SK-N-SH (cell line): ENCODE data around the gene LGALS3BP. TPM values are rescaled to one million over a fixed set of nuclear protein-coding genes. Genes with fewer than 3 reads are reported as not detected.

ENCODE experiments used
- CTCF ChIA-PET: fragments of 300-600, 350-600 bp; formaldehyde crosslinking; extraction: SDS; loops from one replicate; lab custom pipeline; 2021; lab: Yijun Ruan, JAX
- POLR2A ChIA-PET: fragments of 350-600 bp; sonication (Branson Sonifier 250); formaldehyde crosslinking; extraction: SDS; loops from one replicate; lab custom pipeline; 2020; ENCODE audit warnings: antibody characterized with exemption, inconsistent platforms; lab: Yijun Ruan, JAX
- DNase-seq: peaks from one replicate; pipeline ENCODE4 v3.0.0; 2012
- H2AFZ ChIP-seq: fragments of 200-600 bp; sonication (generic); 2 replicates; pipeline ENCODE4 v1.8.1; 2016; ENCODE audit warnings: antibody characterized with exemption, mild to moderate bottlenecking, low read depth
- H3F3A ChIP-seq: fragments of 200-600 bp; sonication (generic); replicated peaks from 2 replicates; pipeline ENCODE3; 2016; ENCODE audit warnings: antibody characterized with exemption, mild to moderate bottlenecking; ENCODE audit not compliant: insufficient read depth
- H3K27ac ChIP-seq, 2 experiments: fragments of 200-500 bp in 1 of 2; fragments of 200-600 bp in 1 of 2; sonication (Bioruptor generic) in 1 of 2; sonication (generic), shearing (Covaris generic) in 1 of 2; 2 replicates each; pipeline versions ENCODE4 v1.5.1 to v1.6.1; 2014 to 2016; ENCODE audit warnings: low read depth in 2 of 2, inconsistent platforms in 1 of 2, low read length in 1 of 2, mild to moderate bottlenecking in 1 of 2, mixed read lengths in 1 of 2
- H3K27me3 ChIP-seq: fragments of 200-600 bp; sonication (generic), shearing (Covaris generic); 2 replicates; pipeline ENCODE4 v1.6.1; 2016; ENCODE audit warnings: mixed run types; ENCODE audit not compliant: insufficient read depth
- H3K36me3 ChIP-seq, 2 experiments: fragments of 200-500 bp in 1 of 2; fragments of 200-600 bp in 1 of 2; sonication (Bioruptor generic) in 1 of 2; sonication (generic) in 1 of 2; replicated peaks in 1 of 2; 2 replicates each; pipeline versions ENCODE3 to v1.5.1; 2014 to 2016; ENCODE audit warnings: low read length in 1 of 2, mild to moderate bottlenecking in 1 of 2; ENCODE audit not compliant: insufficient read depth in 2 of 2, control insufficient read depth in 1 of 2
- H3K4me1 ChIP-seq, 2 experiments: fragments of 200-500 bp in 1 of 2; fragments of 200-600 bp in 1 of 2; sonication (Bioruptor generic) in 1 of 2; sonication (generic), shearing (Covaris generic) in 1 of 2; 2 replicates each; pipeline versions ENCODE4 v1.5.1 to v1.6.1; 2014 to 2016; ENCODE audit warnings: low read depth in 1 of 2, low read length in 1 of 2, mixed run types in 1 of 2; ENCODE audit not compliant: insufficient read depth in 2 of 2, control insufficient read depth in 1 of 2
- H3K4me2 ChIP-seq: fragments of 200-600 bp; sonication (generic), shearing (Covaris generic); 2 replicates; pipeline ENCODE4 v1.6.1; 2017; ENCODE audit warnings: mixed run types
- H3K4me3 ChIP-seq, 2 experiments: fragments of 200-500 bp in 1 of 2; fragments of 200-600 bp in 1 of 2; sonication (Bioruptor generic) in 1 of 2; sonication (generic), shearing (Covaris generic) in 1 of 2; 2 replicates each; pipeline versions ENCODE4 v1.5.1 to v1.8.1; 2014 to 2016; ENCODE audit warnings: low read depth in 2 of 2, inconsistent platforms in 1 of 2, low read length in 1 of 2, mild to moderate bottlenecking in 1 of 2, mixed read lengths in 1 of 2, moderate library complexity in 1 of 2
- H3K79me2 ChIP-seq: fragments of 200-600 bp; sonication (generic); 2 replicates; pipeline ENCODE4 v1.8.1; 2017; ENCODE audit warnings: mild to moderate bottlenecking; ENCODE audit not compliant: insufficient read depth
- H3K9ac ChIP-seq: fragments of 200-600 bp; sonication (generic); 2 replicates; pipeline ENCODE4 v1.6.1; 2017; ENCODE audit warnings: mixed run types
- H3K9me2 ChIP-seq: fragments of 200-600 bp; sonication (generic); 2 replicates; pipeline ENCODE4 v1.6.1; 2017; ENCODE audit warnings: mixed run types
- H3K9me3 ChIP-seq: fragments of 200-600 bp; sonication (generic); 2 replicates; pipeline ENCODE4 v1.6.1; 2017; ENCODE audit warnings: mixed run types, mild to moderate bottlenecking, moderate library complexity
- H4K20me1 ChIP-seq: fragments of 200-600 bp; sonication (generic); 2 replicates; pipeline ENCODE4 v1.6.1; 2017; ENCODE audit warnings: mild to moderate bottlenecking, mixed run types; ENCODE audit not compliant: insufficient read depth
- CHD2 ChIP-seq: fragments of 150-350 bp; IDR thresholded peaks from 2 replicates; pipeline ENCODE4 v1.6.1; 2018; ENCODE audit warnings: low read length; ENCODE audit not compliant: partially characterized antibody
- EZH2phosphoT487 ChIP-seq: fragments of 200-600 bp; sonication (generic); IDR thresholded peaks from 2 replicates; pipeline ENCODE4 v1.6.1; 2017; ENCODE audit warnings: low read depth, mixed run types, mild to moderate bottlenecking, antibody characterized with exemption, moderate library complexity, borderline replicate concordance
- FOSL2 ChIP-seq: IDR thresholded peaks from 2 replicates; pipeline ENCODE4 v1.4.0; 2012; ENCODE audit warnings: low read depth, mild to moderate bottlenecking, moderate library complexity, borderline replicate concordance
- FOXJ3 ChIP-seq: sonication (generic); formaldehyde crosslinking; IDR thresholded peaks from 2 replicates; pipeline ENCODE4 v1.5.1; 2020; ENCODE audit warnings: mild to moderate bottlenecking, missing genetic modification reagents
- FOXM1 ChIP-seq: IDR thresholded peaks from 2 replicates; pipeline ENCODE4 v1.4.0; 2012; ENCODE audit warnings: low read depth, mild to moderate bottlenecking
- GATA2 ChIP-seq: sonication (generic); formaldehyde crosslinking; IDR thresholded peaks from 2 replicates; pipeline ENCODE4 v1.5.0; 2020; ENCODE audit warnings: mild to moderate bottlenecking, missing genetic modification reagents
- JUND ChIP-seq: IDR thresholded peaks from 2 replicates; pipeline ENCODE4 v1.4.0; 2012
- MEF2A ChIP-seq: IDR thresholded peaks from 2 replicates; pipeline ENCODE4 v1.4.0; 2012; ENCODE audit warnings: low read depth, borderline replicate concordance
- MXI1 ChIP-seq: IDR thresholded peaks from 2 replicates; pipeline ENCODE4 v1.6.1; 2012; ENCODE audit warnings: mild to moderate bottlenecking, low read depth, low read length, improper control_type of control experiment
- NFIC ChIP-seq: IDR thresholded peaks from 2 replicates; pipeline ENCODE4 v1.4.0; 2012; ENCODE audit warnings: borderline replicate concordance
- NRF1 ChIP-seq: IDR thresholded peaks from 2 replicates; pipeline ENCODE4 v1.6.1; 2012; ENCODE audit warnings: low read depth, mild to moderate bottlenecking, low read length
- POLR2AphosphoS5 ChIP-seq: IDR thresholded peaks from 2 replicates; pipeline ENCODE4 v1.6.1; 2012; ENCODE audit warnings: low read depth, low read length
- RCOR1 ChIP-seq: fragments of 150-350 bp; IDR thresholded peaks from 2 replicates; pipeline ENCODE4 v1.6.1; 2017; ENCODE audit warnings: antibody characterized with exemption, low read length
- RFX5 ChIP-seq: IDR thresholded peaks from 2 replicates; pipeline ENCODE4 v1.6.1; 2012; ENCODE audit warnings: mild to moderate bottlenecking, improper control_type of control experiment, low read length
- TAF1 ChIP-seq: IDR thresholded peaks from 2 replicates; pipeline ENCODE4 v1.6.1; 2012; ENCODE audit warnings: low read depth, mild to moderate bottlenecking, low read length, moderate library complexity, borderline replicate concordance
- TCF12 ChIP-seq: IDR thresholded peaks from 2 replicates; pipeline ENCODE4 v1.4.0; 2012
- YY1 ChIP-seq: IDR thresholded peaks from 2 replicates; pipeline ENCODE4 v1.4.0; 2012; ENCODE audit warnings: low read depth, mild to moderate bottlenecking
- WGBS: methylation state at CpG from one replicate; pipeline ENCODE4 v1.1.6; 2017; ENCODE audit warnings: low lambda C conversion rate; 5-methylcytosine and 5-hydroxymethylcytosine counted together
- polyA plus RNA-seq, 3 experiments: library from polyadenylated mRNA; depleted of rRNA; stranded (reverse); fragments of >200 nt; gene quantifications; 2 replicates each; pipeline ENCODE4 v1.2.3, GENCODE V29; 2012
- TF ChIP-seq, protein P1 (sequence below): IDR thresholded peaks from 2 replicates; pipeline ENCODE4 v1.4.0; 2012; ENCODE audit warnings: low read depth, borderline replicate concordance
- TF ChIP-seq, protein P2 (sequence below): IDR thresholded peaks from 2 replicates; pipeline ENCODE4; 2012
- TF ChIP-seq, protein P3 (sequence below): fragments of 150-350 bp; IDR thresholded peaks from 2 replicates; pipeline ENCODE4 v1.6.1; 2017; ENCODE audit warnings: antibody characterized with exemption, low read length, low read depth, borderline replicate concordance
- TF ChIP-seq, protein P4 (sequence below): fragments of 150-350 bp; IDR thresholded peaks from 2 replicates; pipeline ENCODE4 v1.6.1; 2016; ENCODE audit warnings: mild to moderate bottlenecking, low read depth, low read length
- TF ChIP-seq, protein P5 (sequence below): IDR thresholded peaks from 2 replicates; pipeline ENCODE4 v1.6.1; 2012; ENCODE audit warnings: mild to moderate bottlenecking, low read depth, low read length, moderate library complexity
- TF ChIP-seq, protein P6 (sequence below): IDR thresholded peaks from 2 replicates; pipeline ENCODE4 v1.4.0; 2012; ENCODE audit warnings: low read depth

LGALS3BP gene
- polyA plus RNA-seq, 1 of the 3 experiments (the other 2 are of a cell fraction) = 579 TPM

DNA sequence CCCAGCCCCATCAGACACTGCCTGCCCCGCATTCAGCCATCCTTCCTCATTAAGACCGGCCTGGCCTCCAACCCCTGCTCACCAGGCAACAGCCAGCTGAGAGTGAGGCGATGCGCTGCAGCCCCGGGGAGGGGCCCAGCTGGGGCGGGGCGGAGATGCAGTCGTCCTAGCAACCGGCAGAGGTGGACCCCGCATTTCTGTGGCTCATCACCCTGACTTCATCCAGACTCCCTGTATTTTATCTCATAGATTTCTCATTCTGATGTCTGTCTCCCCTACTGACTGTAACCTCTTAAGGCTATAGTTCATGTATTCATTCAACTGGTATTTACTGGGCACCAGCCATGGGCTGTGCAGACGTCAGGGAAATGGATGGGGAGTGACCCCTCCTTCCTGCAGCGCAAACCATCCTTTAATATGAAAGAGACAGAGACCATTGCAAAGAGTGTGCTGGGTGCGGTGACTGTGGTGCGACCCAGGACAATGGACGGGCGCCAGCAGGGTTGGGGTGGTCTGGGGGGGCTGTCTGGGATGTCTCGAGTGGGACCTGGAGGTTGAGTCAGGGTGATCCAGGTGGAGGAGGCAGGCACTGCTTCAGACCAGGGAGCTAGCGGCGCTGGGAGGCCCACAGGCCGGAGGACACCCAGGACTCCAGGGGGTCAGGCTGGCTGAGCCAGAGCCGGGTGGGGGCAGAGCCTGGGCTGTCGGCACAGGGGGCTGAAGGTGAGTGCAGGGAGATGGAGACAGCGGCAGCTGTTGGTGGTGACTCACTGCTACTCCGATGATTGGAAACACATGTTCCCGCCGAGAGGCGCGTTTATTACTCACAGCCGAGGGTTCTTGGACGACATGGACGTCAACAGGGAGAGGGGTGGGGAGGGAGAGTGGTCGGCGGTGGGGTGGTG lies 44.1 kb downstream of the LGALS3BP start:
- Histone ChIP-seq H3K27me3 (no peaks in the 10 kb centered on the region), H3K4me1 (peaks cover 51 to 52% of the 10 kb centered on the region in 2 experiments), H2AFZ (no peak overlapping the region), H3K27ac (peak overlapping the region; percentile 98), H3K36me3 (no peaks in the 10 kb centered on the region), H3K9ac (peak overlapping the region; percentile 73), H4K20me1 (no peaks in the 10 kb centered on the region), H3K9me2 (no peaks in the 10 kb centered on the region), H3K4me2 (peak overlapping the region; percentile 88), H3F3A (peaks cover 55% of the 10 kb centered on the region), H3K79me2 (no peaks in the 10 kb centered on the region), H3K4me3 (peak overlapping the region; percentile 26 to 55), H3K9me3 (no peaks in the 10 kb centered on the region)
- CTCF ChIA-PET = interaction anchor here (0.6 to 9.5 kb wide), 9 partner anchors 8 to 580 kb away, joined by 3 to 93 read pairs (median 4); no protein-coding TSS in a partner anchor
- POLR2A ChIA-PET = interaction anchor here (0.7 to 3.4 kb wide), 7 partner anchors 10 to 70 kb away, joined by 3 to 16 read pairs (median 4); partner anchors contain the start of gene TIMP2
- peak; percentile 97 for DNase-seq
- WGBS = 4% methylated on average over 28 of the region's 33 CpGs
- no peak; the same call in none of the 2 replicates for TF ChIP-seq YY1
- TF ChIP-seq, protein P1, sequence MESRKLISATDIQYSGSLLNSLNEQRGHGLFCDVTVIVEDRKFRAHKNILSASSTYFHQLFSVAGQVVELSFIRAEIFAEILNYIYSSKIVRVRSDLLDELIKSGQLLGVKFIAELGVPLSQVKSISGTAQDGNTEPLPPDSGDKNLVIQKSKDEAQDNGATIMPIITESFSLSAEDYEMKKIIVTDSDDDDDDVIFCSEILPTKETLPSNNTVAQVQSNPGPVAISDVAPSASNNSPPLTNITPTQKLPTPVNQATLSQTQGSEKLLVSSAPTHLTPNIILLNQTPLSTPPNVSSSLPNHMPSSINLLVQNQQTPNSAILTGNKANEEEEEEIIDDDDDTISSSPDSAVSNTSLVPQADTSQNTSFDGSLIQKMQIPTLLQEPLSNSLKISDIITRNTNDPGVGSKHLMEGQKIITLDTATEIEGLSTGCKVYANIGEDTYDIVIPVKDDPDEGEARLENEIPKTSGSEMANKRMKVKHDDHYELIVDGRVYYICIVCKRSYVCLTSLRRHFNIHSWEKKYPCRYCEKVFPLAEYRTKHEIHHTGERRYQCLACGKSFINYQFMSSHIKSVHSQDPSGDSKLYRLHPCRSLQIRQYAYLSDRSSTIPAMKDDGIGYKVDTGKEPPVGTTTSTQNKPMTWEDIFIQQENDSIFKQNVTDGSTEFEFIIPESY = peak; percentile 79
- peak; percentile 99 for TF ChIP-seq FOSL2
- TF ChIP-seq TCF12 = peak; percentile 98
- peak; percentile 94; the same call in 1 of the 2 replicates for TF ChIP-seq POLR2AphosphoS5
- TF ChIP-seq, protein P2, sequence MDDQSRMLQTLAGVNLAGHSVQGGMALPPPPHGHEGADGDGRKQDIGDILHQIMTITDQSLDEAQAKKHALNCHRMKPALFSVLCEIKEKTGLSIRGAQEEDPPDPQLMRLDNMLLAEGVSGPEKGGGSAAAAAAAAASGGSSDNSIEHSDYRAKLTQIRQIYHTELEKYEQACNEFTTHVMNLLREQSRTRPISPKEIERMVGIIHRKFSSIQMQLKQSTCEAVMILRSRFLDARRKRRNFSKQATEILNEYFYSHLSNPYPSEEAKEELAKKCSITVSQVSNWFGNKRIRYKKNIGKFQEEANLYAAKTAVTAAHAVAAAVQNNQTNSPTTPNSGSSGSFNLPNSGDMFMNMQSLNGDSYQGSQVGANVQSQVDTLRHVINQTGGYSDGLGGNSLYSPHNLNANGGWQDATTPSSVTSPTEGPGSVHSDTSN = peak; percentile 91
- TF ChIP-seq, protein P3, sequence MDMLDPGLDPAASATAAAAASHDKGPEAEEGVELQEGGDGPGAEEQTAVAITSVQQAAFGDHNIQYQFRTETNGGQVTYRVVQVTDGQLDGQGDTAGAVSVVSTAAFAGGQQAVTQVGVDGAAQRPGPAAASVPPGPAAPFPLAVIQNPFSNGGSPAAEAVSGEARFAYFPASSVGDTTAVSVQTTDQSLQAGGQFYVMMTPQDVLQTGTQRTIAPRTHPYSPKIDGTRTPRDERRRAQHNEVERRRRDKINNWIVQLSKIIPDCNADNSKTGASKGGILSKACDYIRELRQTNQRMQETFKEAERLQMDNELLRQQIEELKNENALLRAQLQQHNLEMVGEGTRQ = no peak
- no peak for TF ChIP-seq NRF1
- no peak for TF ChIP-seq MXI1
- no peak for TF ChIP-seq MEF2A
- peak; percentile 83 for TF ChIP-seq CHD2
- TF ChIP-seq, protein P4, sequence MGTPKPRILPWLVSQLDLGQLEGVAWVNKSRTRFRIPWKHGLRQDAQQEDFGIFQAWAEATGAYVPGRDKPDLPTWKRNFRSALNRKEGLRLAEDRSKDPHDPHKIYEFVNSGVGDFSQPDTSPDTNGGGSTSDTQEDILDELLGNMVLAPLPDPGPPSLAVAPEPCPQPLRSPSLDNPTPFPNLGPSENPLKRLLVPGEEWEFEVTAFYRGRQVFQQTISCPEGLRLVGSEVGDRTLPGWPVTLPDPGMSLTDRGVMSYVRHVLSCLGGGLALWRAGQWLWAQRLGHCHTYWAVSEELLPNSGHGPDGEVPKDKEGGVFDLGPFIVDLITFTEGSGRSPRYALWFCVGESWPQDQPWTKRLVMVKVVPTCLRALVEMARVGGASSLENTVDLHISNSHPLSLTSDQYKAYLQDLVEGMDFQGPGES = no peak
- TF ChIP-seq RCOR1 = peak; percentile 85
- peak; percentile 66; the same call in 1 of the 2 replicates for TF ChIP-seq FOXM1
- peak; percentile 49; the same call in 1 of the 2 replicates for TF ChIP-seq TAF1
- TF ChIP-seq NFIC = peak; percentile 87
- no peak for TF ChIP-seq EZH2phosphoT487
- TF ChIP-seq, protein P5, sequence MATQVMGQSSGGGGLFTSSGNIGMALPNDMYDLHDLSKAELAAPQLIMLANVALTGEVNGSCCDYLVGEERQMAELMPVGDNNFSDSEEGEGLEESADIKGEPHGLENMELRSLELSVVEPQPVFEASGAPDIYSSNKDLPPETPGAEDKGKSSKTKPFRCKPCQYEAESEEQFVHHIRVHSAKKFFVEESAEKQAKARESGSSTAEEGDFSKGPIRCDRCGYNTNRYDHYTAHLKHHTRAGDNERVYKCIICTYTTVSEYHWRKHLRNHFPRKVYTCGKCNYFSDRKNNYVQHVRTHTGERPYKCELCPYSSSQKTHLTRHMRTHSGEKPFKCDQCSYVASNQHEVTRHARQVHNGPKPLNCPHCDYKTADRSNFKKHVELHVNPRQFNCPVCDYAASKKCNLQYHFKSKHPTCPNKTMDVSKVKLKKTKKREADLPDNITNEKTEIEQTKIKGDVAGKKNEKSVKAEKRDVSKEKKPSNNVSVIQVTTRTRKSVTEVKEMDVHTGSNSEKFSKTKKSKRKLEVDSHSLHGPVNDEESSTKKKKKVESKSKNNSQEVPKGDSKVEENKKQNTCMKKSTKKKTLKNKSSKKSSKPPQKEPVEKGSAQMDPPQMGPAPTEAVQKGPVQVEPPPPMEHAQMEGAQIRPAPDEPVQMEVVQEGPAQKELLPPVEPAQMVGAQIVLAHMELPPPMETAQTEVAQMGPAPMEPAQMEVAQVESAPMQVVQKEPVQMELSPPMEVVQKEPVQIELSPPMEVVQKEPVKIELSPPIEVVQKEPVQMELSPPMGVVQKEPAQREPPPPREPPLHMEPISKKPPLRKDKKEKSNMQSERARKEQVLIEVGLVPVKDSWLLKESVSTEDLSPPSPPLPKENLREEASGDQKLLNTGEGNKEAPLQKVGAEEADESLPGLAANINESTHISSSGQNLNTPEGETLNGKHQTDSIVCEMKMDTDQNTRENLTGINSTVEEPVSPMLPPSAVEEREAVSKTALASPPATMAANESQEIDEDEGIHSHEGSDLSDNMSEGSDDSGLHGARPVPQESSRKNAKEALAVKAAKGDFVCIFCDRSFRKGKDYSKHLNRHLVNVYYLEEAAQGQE = peak; percentile 44; the same call in 1 of the 2 replicates
- peak; percentile 97 for TF ChIP-seq JUND
- TF ChIP-seq FOXJ3 = peak; percentile 85
- TF ChIP-seq RFX5 = no peak
- TF ChIP-seq, protein P6, sequence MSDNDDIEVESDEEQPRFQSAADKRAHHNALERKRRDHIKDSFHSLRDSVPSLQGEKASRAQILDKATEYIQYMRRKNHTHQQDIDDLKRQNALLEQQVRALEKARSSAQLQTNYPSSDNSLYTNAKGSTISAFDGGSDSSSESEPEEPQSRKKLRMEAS = peak; percentile 61; the same call in 1 of the 2 replicates
- TF ChIP-seq GATA2 (CRISPR knock-in tag) = no peak; the same call in 1 of the 2 replicates
